GM21360 (cell line): ENCODE measurements around the gene TWF2.

Source experiments
- ATAC-seq: cut with Tn5 transposase; IDR thresholded peaks from one replicate; pipeline ENCODE4 v1.9.1; 2021; ENCODE audit warnings: mild to moderate bottlenecking, moderate library complexity; ENCODE audit not compliant: unreplicated experiment

TWF2 gene

GRCh38 chr3:52238193-52238760 lies 681 bp downstream of the TWF2 start:
- ATAC-seq = peak; percentile 2

GRCh38 chr3:52237657-52238172 lies 1.2 kb downstream of the TWF2 start:
- ATAC-seq = no peak

- no peak for ATAC-seq
These were observed 1.8 kb downstream of the TWF2 start for GRCh38 chr3:52237006-52237656.

- no peak for ATAC-seq
These were observed 2.5 kb downstream of the TWF2 start for GRCh38 chr3:52236424-52236886.

GRCh38 chr3:52234516-52235447 lies 4.2 kb downstream of the TWF2 start:
- ATAC-seq = no peak

GRCh38 chr3:52233968-52234367 lies 5.0 kb downstream of the TWF2 start:
- ATAC-seq = no peak

- no peak for ATAC-seq
These were observed 5.8 kb downstream of the TWF2 start for GRCh38 chr3:52233108-52233591.

- ATAC-seq = no peak
These were observed 6.5 kb downstream of the TWF2 start for GRCh38 chr3:52232279-52233107.

GRCh38 chr3:52231502-52232278 lies 7.3 kb downstream of the TWF2 start:
- no peak for ATAC-seq

- ATAC-seq = no peak
These were observed 8.0 kb downstream of the TWF2 start for GRCh38 chr3:52230889-52231499.

GRCh38 chr3:52230461-52230860 lies 8.5 kb downstream of the TWF2 start:
- ATAC-seq = no peak

GRCh38 chr3:52229656-52230055 lies 9.3 kb downstream of the TWF2 start:
- no peak for ATAC-seq

GRCh38 chr3:52228751-52229291 lies 10.1 kb downstream of the TWF2 start:
- ATAC-seq = no peak

GRCh38 chr3:52228266-52228665 lies 10.7 kb downstream of the TWF2 start:
- ATAC-seq = no peak

- ATAC-seq = no peak
These were observed 11.2 kb downstream of the TWF2 start for GRCh38 chr3:52227766-52228165.

GRCh38 chr3:52227117-52227516 lies 11.8 kb downstream of the TWF2 start:
- ATAC-seq = no peak

GRCh38 chr3:52226229-52226817 lies 12.6 kb downstream of the TWF2 start:
- peak; percentile 2 for ATAC-seq

GRCh38 chr3:52225452-52226228 lies 13.3 kb downstream of the TWF2 start, which contains the start of gene TLR9:
TSS of gene TLR9 (minus strand) at chr3:52225645. CDS start at chr3:52225529, 116 bp downstream.
- peak; percentile 62 for ATAC-seq
